Neuronal stem cell (in vitro differentiated cells): ENCODE results near the gene RBBP8NL.
A peak's percentile ranks its signal among the peaks of the same experiment; 100 is the strongest.

Experiments
- DNase-seq: peaks from one replicate; pipeline ENCODE4 v3.0.0-alpha.2; 2013; ENCODE audit warnings: low spot score
- H2AFZ ChIP-seq: one replicate; pipeline ENCODE4 v1.6.1; 2013; ENCODE audit warnings: mild to moderate bottlenecking, low read length, inconsistent platforms
- H2AK5ac ChIP-seq: 2 replicates; pipeline ENCODE4 v1.6.1; 2013; ENCODE audit warnings: low read depth, mild to moderate bottlenecking, inconsistent platforms, low read length, moderate library complexity, mixed read lengths
- H2BK120ac ChIP-seq: 2 replicates; pipeline ENCODE4 v1.6.1; 2013; ENCODE audit warnings: low read depth, mild to moderate bottlenecking, inconsistent platforms, low read length, moderate library complexity, mixed read lengths
- H2BK12ac ChIP-seq: one replicate; pipeline ENCODE4 v1.6.1; 2013; ENCODE audit warnings: low read length, inconsistent platforms
- H2BK15ac ChIP-seq: 2 replicates; pipeline ENCODE4 v1.6.1; 2013; ENCODE audit warnings: mild to moderate bottlenecking, low read length, inconsistent platforms, mixed read lengths
- H2BK5ac ChIP-seq: one replicate; pipeline ENCODE4 v1.6.1; 2013; ENCODE audit warnings: inconsistent platforms, mild to moderate bottlenecking, low read length, moderate library complexity
- H3K14ac ChIP-seq: one replicate; pipeline ENCODE4 v1.6.1; 2013; ENCODE audit warnings: low read length, inconsistent platforms
- H3K18ac ChIP-seq: 2 replicates; pipeline ENCODE4 v1.6.1; 2013; ENCODE audit warnings: low read length, inconsistent platforms
- H3K23ac ChIP-seq: 2 replicates; pipeline ENCODE4 v1.6.1; 2013; ENCODE audit warnings: low read depth, mild to moderate bottlenecking, mixed read lengths, low read length, inconsistent platforms; ENCODE audit not compliant: poor library complexity
- H3K27ac ChIP-seq: replicated peaks from 3 replicates; pipeline ENCODE4 v1.5.1; 2013; ENCODE audit warnings: low read length, inconsistent platforms
- H3K27me3 ChIP-seq, 3 experiments: 2 replicates each; pipeline ENCODE4 v1.6.1; 2013; ENCODE audit warnings: low read length in 3 of 3, mild to moderate bottlenecking in 2 of 3, inconsistent platforms in 1 of 3, low read depth in 1 of 3, mixed read lengths in 1 of 3, moderate library complexity in 1 of 3; ENCODE audit not compliant: control insufficient read depth in 3 of 3, insufficient read depth in 3 of 3
- H3K36me3 ChIP-seq, 2 donors: replicated peaks in 1 of 2; 2 replicates each; pipeline ENCODE4 v1.6.1; 2013; ENCODE audit warnings: low read length in 2 of 2; ENCODE audit not compliant: control insufficient read depth in 2 of 2, insufficient read depth in 2 of 2
- H3K4ac ChIP-seq: 2 replicates; pipeline ENCODE4 v1.6.1; 2013; ENCODE audit warnings: inconsistent platforms, mild to moderate bottlenecking, low read length, moderate library complexity
- H3K4me1 ChIP-seq, 2 donors: 1 replicate in 1 of 2; 2 replicates in 1 of 2; pipeline ENCODE4 v1.6.1; 2013; ENCODE audit warnings: low read length in 2 of 2, low read depth in 1 of 2; ENCODE audit not compliant: control insufficient read depth in 2 of 2, insufficient read depth in 1 of 2
- H3K4me2 ChIP-seq: one replicate; pipeline ENCODE4 v1.6.1; 2013; ENCODE audit warnings: mild to moderate bottlenecking, low read length, inconsistent platforms; ENCODE audit not compliant: insufficient read depth, poor library complexity, severe bottlenecking
- H3K4me3 ChIP-seq, 2 donors: 2 replicates each; pipeline ENCODE4 v1.5.1; 2013; ENCODE audit warnings: low read length in 2 of 2, mild to moderate bottlenecking in 2 of 2, inconsistent platforms in 1 of 2, moderate library complexity in 1 of 2
- H3K79me1 ChIP-seq: one replicate; pipeline ENCODE4 v1.6.1; 2013; ENCODE audit warnings: low read depth, mild to moderate bottlenecking, inconsistent platforms, low read length, moderate library complexity
- H3K9ac ChIP-seq: one replicate; pipeline ENCODE4 v1.6.1; 2013; ENCODE audit warnings: mild to moderate bottlenecking, low read depth, low read length, inconsistent platforms; ENCODE audit not compliant: poor library complexity
- H3K9me3 ChIP-seq, 2 donors: replicated peaks in 1 of 2; 2 replicates each; pipeline versions ENCODE3 to v1.6.1; 2013; ENCODE audit warnings: low read length in 2 of 2, mild to moderate bottlenecking in 2 of 2, inconsistent platforms in 1 of 2, low read depth in 1 of 2, mixed read lengths in 1 of 2, moderate library complexity in 1 of 2; ENCODE audit not compliant: control insufficient read depth in 2 of 2, insufficient read depth in 1 of 2
- H4K8ac ChIP-seq: one replicate; pipeline ENCODE4 v1.6.1; 2013; ENCODE audit warnings: low read depth, mild to moderate bottlenecking, inconsistent platforms, low read length, moderate library complexity
- H4K91ac ChIP-seq: one replicate; pipeline ENCODE4 v1.6.1; 2013; ENCODE audit warnings: low read length, low read depth, mild to moderate bottlenecking, inconsistent platforms; ENCODE audit not compliant: poor library complexity
- WGBS, 2 donors: extraction: QIAGEN DNeasy Blood & Tissue Kit; methylation state at CpG; one replicate each; pipeline ENCODE4 v1.1.7; 2013; ENCODE audit warnings: missing lambda C conversion rate in 2 of 2, mixed read lengths in 1 of 2; ENCODE audit not compliant: insufficient read length in 2 of 2, insufficient replicate concordance in 1 of 2; ENCODE audit errors: extremely low coverage in 2 of 2; 5-methylcytosine and 5-hydroxymethylcytosine counted together

RBBP8NL gene

DNA sequence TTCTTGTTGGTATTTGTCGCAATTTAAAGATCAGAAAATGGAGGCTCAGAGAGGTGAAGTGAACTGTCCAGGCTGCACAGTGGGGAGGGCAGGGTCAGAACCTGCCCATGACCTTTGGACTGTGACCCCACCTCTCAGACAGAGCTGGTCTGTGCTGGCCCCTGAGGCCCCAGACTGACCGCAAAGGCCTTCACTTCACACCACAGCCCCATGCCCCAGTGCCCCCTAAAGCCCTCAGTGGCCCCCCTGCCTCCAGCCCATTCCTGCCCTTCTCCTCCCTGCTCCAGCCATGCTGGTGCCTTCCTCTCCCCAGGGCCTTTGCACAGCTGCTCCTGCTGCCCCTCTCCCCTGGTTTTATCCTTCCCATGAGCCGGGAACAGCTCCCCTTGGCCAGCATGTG is 9.4 kb upstream of the RBBP8NL start:
- Histone ChIP-seq H4K91ac (no peak overlapping the region), H3K27me3 (peaks cover 0 to 85% (median 4%) of the 10 kb centered on the region in 3 experiments), H2BK15ac (no peak overlapping the region), H3K36me3 (no peaks in the 10 kb centered on the region), H2BK5ac (no peak overlapping the region), H3K18ac (peak overlapping the region; percentile 46), H3K4ac (no peak overlapping the region), H3K14ac (no peak overlapping the region), H3K23ac (no peak overlapping the region), H3K4me2 (no peak overlapping the region), H4K8ac (no peak overlapping the region), H3K27ac (no peak overlapping the region), H3K4me1 (no peaks in the 10 kb centered on the region), H2BK12ac (no peak overlapping the region), H2BK120ac (no peak overlapping the region), H3K4me3 (no peak overlapping the region), H2AFZ (no peak overlapping the region), H3K9ac (no peak overlapping the region), H3K9me3 (peaks cover 0 to 2% of the 10 kb centered on the region in 2 donors), H3K79me1 (no peaks in the 10 kb centered on the region), H2AK5ac (no peak overlapping the region)
- WGBS, 2 donors = no CpG with 5 or more reads among the region's 3 CpGs
- DNase-seq = no peak

DNA sequence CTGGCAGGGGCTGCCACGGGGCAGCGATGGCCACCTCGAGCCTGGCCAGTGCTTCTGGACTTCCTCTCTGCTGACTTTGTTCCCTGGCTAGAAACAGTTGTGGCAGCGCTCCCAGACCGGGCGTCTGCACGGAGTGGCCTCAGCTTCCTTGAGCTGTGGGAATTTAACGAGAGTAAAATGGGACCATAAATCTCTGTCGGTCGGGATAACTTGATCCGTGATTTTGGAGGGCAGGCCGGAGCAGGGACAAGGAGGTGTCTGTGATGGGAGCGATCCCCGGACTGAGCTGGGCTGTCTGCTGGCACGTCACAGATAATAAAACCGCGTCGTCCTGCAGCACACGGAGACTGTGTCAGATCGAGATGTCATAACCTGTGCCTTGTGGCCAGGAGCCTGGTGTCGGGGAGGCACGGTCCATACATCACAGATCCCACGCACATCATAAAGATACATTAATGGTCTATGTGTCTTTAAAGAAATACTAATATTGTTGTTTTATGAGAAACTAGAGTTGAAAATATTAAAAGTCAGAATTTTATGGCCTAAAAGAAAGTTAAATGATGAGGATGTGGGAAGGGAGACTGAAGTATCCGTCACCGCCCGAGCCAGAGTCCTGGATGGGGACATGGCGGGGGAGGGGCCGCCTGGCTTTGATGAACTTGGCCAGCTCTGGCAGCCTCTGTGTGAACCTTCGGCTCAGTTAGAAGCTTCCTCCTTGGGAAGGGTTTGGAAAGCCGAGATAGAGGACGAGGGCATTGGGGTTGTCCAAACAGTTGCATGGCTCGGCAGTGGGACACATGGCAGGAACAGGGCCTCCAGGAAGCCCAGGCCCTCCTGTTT is 6.5 kb upstream of the RBBP8NL start:
- peaks cover 0 to 2% of the 10 kb centered on the region in 2 donors for H3K9me3 ChIP-seq
- no peak overlapping the region for H4K91ac ChIP-seq
- peaks cover 0 to 85% (median 4%) of the 10 kb centered on the region in 3 experiments for H3K27me3 ChIP-seq
- H3K4ac ChIP-seq = no peak overlapping the region
- H3K18ac ChIP-seq = peak overlapping the region; percentile 27
- no peak overlapping the region for H2BK5ac ChIP-seq
- H3K14ac ChIP-seq = no peak overlapping the region
- no peak overlapping the region for H3K9ac ChIP-seq
- H2BK12ac ChIP-seq = no peak overlapping the region
- no peak overlapping the region for H4K8ac ChIP-seq
- no peaks in the 10 kb centered on the region for H3K4me1 ChIP-seq
- no peak overlapping the region for H3K27ac ChIP-seq
- no peaks in the 10 kb centered on the region for H3K79me1 ChIP-seq
- no peak overlapping the region for H3K4me2 ChIP-seq
- H3K36me3 ChIP-seq = no peaks in the 10 kb centered on the region
- no peak for DNase-seq
- no CpG with 5 or more reads among the region's 32 CpGs for WGBS, 2 donors
- H3K23ac ChIP-seq = no peak overlapping the region
- no peak overlapping the region for H2AK5ac ChIP-seq
- no peak overlapping the region for H2BK120ac ChIP-seq
- no peak overlapping the region for H2BK15ac ChIP-seq
- H2AFZ ChIP-seq = no peak overlapping the region
- H3K4me3 ChIP-seq = no peak overlapping the region

DNA sequence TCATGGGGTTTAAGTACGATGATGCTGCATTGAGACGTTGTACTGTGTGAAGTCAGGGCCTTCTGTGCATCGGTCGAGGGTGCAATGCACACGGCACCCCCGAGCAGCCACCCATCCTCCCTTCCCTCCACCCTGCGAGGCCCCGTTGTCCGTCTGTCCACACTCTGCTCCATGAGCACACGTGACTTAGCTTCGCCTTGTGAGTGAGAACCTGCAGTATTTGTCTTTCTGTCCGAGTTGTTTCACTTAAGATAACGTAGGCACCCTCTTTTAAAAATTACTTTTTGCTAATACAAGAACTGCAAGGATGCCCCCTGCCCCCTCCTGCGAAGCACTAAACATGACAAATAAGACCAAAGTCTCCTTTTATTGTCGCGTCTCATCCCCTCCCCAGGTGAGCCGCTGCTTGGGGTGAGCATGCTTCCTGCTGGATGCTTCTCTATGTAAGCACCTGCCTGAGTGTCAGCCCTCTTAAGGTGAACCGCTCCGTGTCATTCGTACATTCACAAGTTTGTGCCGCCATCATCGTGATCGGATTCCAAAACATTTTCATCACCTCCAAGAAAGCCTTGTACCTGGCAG is 3.6 kb upstream of the RBBP8NL start:
- Histone ChIP-seq H3K79me1 (no peaks in the 10 kb centered on the region), H3K9ac (no peak overlapping the region), H3K23ac (no peak overlapping the region), H3K27me3 (peaks cover 0 to 68% (median 4%) of the 10 kb centered on the region in 3 experiments), H3K9me3 (no peaks in the 10 kb centered on the region), H2AFZ (no peak overlapping the region), H3K36me3 (no peaks in the 10 kb centered on the region), H2BK120ac (no peak overlapping the region), H3K4me3 (peak overlapping the region in 1 of 2 donors; percentile 37), H2BK12ac (no peak overlapping the region), H3K14ac (no peak overlapping the region), H3K4me2 (no peak overlapping the region), H3K4ac (no peak overlapping the region), H3K4me1 (peaks cover 0 to 13% of the 10 kb centered on the region in 2 donors), H3K18ac (no peak overlapping the region), H3K27ac (no peak overlapping the region), H2BK15ac (no peak overlapping the region), H2AK5ac (peak overlapping the region; percentile 85), H4K8ac (no peak overlapping the region), H4K91ac (no peak overlapping the region), H2BK5ac (no peak overlapping the region)
- no CpG with 5 or more reads among the region's 23 CpGs for WGBS, 2 donors
- DNase-seq = no peak

- Histone ChIP-seq H3K79me1 (no peaks in the 10 kb centered on the region), H3K4ac (no peak overlapping the region), H2BK120ac (no peak overlapping the region), H2AFZ (no peak overlapping the region), H3K27ac (no peak overlapping the region), H3K14ac (no peak overlapping the region), H3K4me2 (no peak overlapping the region), H3K9ac (peak overlapping the region; percentile 34), H3K36me3 (no peaks in the 10 kb centered on the region), H3K4me3 (no peak overlapping the region), H2BK5ac (no peak overlapping the region), H2BK15ac (no peak overlapping the region), H2BK12ac (peak overlapping the region; percentile 42), H3K23ac (peak overlapping the region; percentile 13), H3K18ac (peak overlapping the region; percentile 84), H4K91ac (no peak overlapping the region), H2AK5ac (peak overlapping the region; percentile 85), H3K9me3 (no peaks in the 10 kb centered on the region), H3K27me3 (peaks cover 0 to 64% (median 4%) of the 10 kb centered on the region in 3 experiments), H4K8ac (no peak overlapping the region), H3K4me1 (peaks cover 0 to 13% of the 10 kb centered on the region in 2 donors)
- WGBS, 2 donors = no CpG with 5 or more reads among the region's 10 CpGs
- no peak for DNase-seq
Observed at GRCh38 chr20:62430311-62430853, 3.0 kb upstream of the RBBP8NL start.
